Testis (tissue), 2 donors: ENCODE measurements around the gene NOS1.

Experiments
- POLR2A ChIP-seq: fragments of 450-650 bp; IDR thresholded peaks from one replicate; pipeline ENCODE4 v1.6.1; 2017; ENCODE audit warnings: antibody characterized with exemption, mild to moderate bottlenecking, moderate library complexity
- TF ChIP-seq, protein P1 (sequence below), 3 experiments: fragments of 450-650 bp in 2 of 3; fragments of 200-600 bp in 1 of 3; sonication (generic) in 1 of 3; IDR thresholded peaks; one replicate each; pipeline ENCODE4 v1.5.1; 2016 to 2019; ENCODE audit warnings: antibody characterized with exemption in 3 of 3, mild to moderate bottlenecking in 2 of 3, moderate library complexity in 1 of 3

DNA sequence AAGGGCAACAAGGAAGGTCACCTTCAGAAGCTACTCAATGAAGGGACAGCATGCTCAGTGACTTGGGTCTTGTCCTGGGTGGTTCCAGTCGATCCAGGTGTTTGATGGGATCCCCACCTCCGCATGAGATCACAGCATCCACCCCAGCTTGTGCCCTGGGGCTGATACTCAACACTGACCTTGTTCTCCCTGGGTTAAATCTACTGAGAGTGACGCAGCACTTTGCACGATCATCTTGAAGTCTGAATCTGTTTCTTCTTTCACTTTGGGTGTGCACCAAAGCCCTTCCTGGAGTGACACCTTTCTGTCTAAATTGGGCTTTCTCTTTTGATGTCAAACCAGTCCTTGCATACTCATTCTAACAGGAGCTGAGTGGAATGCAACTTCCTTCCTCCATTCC, 13.8 kb downstream of the NOS1 start:
- TF ChIP-seq, protein P1, sequence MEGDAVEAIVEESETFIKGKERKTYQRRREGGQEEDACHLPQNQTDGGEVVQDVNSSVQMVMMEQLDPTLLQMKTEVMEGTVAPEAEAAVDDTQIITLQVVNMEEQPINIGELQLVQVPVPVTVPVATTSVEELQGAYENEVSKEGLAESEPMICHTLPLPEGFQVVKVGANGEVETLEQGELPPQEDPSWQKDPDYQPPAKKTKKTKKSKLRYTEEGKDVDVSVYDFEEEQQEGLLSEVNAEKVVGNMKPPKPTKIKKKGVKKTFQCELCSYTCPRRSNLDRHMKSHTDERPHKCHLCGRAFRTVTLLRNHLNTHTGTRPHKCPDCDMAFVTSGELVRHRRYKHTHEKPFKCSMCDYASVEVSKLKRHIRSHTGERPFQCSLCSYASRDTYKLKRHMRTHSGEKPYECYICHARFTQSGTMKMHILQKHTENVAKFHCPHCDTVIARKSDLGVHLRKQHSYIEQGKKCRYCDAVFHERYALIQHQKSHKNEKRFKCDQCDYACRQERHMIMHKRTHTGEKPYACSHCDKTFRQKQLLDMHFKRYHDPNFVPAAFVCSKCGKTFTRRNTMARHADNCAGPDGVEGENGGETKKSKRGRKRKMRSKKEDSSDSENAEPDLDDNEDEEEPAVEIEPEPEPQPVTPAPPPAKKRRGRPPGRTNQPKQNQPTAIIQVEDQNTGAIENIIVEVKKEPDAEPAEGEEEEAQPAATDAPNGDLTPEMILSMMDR (IDR thresholded peaks at IDR 0.05): no peak
- no peak for TF ChIP-seq POLR2A
